ENCODE measurements around the gene RTEL1.

Gene RTEL1

GRCh38 chr20:63619086-63619485 is 39.0 kb upstream of the RTEL1 start:
- Histone ChIP-seq H3K27me3 (ENCODE audit: insufficient read depth, low read length) (no peaks in the 10 kb centered on the region), H3K4me2 (ENCODE audit: low read length) (no peak overlapping the region), H3K9ac (ENCODE audit: low read length) (no peak overlapping the region), H3K4me3 (ENCODE audit: low read depth, low read length, poor library complexity, severe bottlenecking) (no peak overlapping the region), H3K9me3 (ENCODE audit: low read length) (no peaks in the 10 kb centered on the region), H3K9me2 (ENCODE audit: low read depth, low read length) (no peaks in the 10 kb centered on the region), H3F3A (ENCODE audit: insufficient read depth, low read length) (no peaks in the 10 kb centered on the region), H3K27ac (ENCODE audit: low read depth, low read length, poor library complexity, severe bottlenecking) (no peak overlapping the region), H4K20me1 (ENCODE audit: insufficient read depth, low read length) (no peaks in the 10 kb centered on the region), H3K4me1 (ENCODE audit: insufficient read depth, low read length, severe bottlenecking) (no peaks in the 10 kb centered on the region), H3K36me3 (ENCODE audit: insufficient read depth, low read length) (peaks cover 44% of the 10 kb centered on the region), H2AFZ (ENCODE audit: low read length) (no peak overlapping the region), H3K79me2 (ENCODE audit: insufficient read depth, low read length) (peaks cover 27% of the 10 kb centered on the region)
- no peak for TF ChIP-seq EZH2 (IDR thresholded peaks at IDR 0.05; ENCODE audit: borderline replicate concordance, low read length)
- TF ChIP-seq CTCF (IDR thresholded peaks at IDR 0.05; ENCODE audit: low read length): no peak

- no peaks in the 10 kb centered on the region for H4K20me1 ChIP-seq (ENCODE audit: insufficient read depth, low read length)
- H3K9me2 ChIP-seq (ENCODE audit: low read depth, low read length): no peaks in the 10 kb centered on the region
- H3K9me3 ChIP-seq (ENCODE audit: low read length): no peaks in the 10 kb centered on the region
- H3K4me2 ChIP-seq (ENCODE audit: low read length): no peak overlapping the region
- TF ChIP-seq CTCF (IDR thresholded peaks at IDR 0.05; ENCODE audit: low read length): no peak
- no peak overlapping the region for H3K4me3 ChIP-seq (ENCODE audit: low read depth, low read length, poor library complexity, severe bottlenecking)
- H3K27me3 ChIP-seq (ENCODE audit: insufficient read depth, low read length): no peaks in the 10 kb centered on the region
- H3K27ac ChIP-seq (ENCODE audit: low read depth, low read length, poor library complexity, severe bottlenecking): no peak overlapping the region
- no peak overlapping the region for H3K9ac ChIP-seq (ENCODE audit: low read length)
- H3K36me3 ChIP-seq (ENCODE audit: insufficient read depth, low read length): peaks cover 44% of the 10 kb centered on the region
- no peaks in the 10 kb centered on the region for H3F3A ChIP-seq (ENCODE audit: insufficient read depth, low read length)
- no peak overlapping the region for H2AFZ ChIP-seq (ENCODE audit: low read length)
- H3K79me2 ChIP-seq (ENCODE audit: insufficient read depth, low read length): peaks cover 27% of the 10 kb centered on the region
- H3K4me1 ChIP-seq (ENCODE audit: insufficient read depth, low read length, severe bottlenecking): no peaks in the 10 kb centered on the region
Observed at GRCh38 chr20:63619505-63619904, 38.6 kb upstream of the RTEL1 start.

- Histone ChIP-seq H4K20me1 (ENCODE audit: insufficient read depth, low read length) (no peaks in the 10 kb centered on the region), H3K36me3 (ENCODE audit: insufficient read depth, low read length) (peaks cover 32% of the 10 kb centered on the region; the same call in 1 of the 2 replicates), H3K79me2 (ENCODE audit: insufficient read depth, low read length) (peaks cover 33% of the 10 kb centered on the region), H3K27me3 (ENCODE audit: insufficient read depth, low read length) (no peaks in the 10 kb centered on the region), H2AFZ (ENCODE audit: low read length) (no peak overlapping the region), H3K4me1 (ENCODE audit: insufficient read depth, low read length, severe bottlenecking) (peaks cover 10% of the 10 kb centered on the region), H3K9me3 (ENCODE audit: low read length) (no peaks in the 10 kb centered on the region), H3K4me3 (ENCODE audit: low read depth, low read length, poor library complexity, severe bottlenecking) (no peak overlapping the region), H3F3A (ENCODE audit: insufficient read depth, low read length) (no peaks in the 10 kb centered on the region), H3K4me2 (ENCODE audit: low read length) (no peak overlapping the region), H3K9me2 (ENCODE audit: low read depth, low read length) (no peaks in the 10 kb centered on the region), H3K27ac (ENCODE audit: low read depth, low read length, poor library complexity, severe bottlenecking) (no peak overlapping the region), H3K9ac (ENCODE audit: low read length) (no peak overlapping the region)
- no peak for TF ChIP-seq EZH2 (IDR thresholded peaks at IDR 0.05; ENCODE audit: borderline replicate concordance, low read length)
- no peak for TF ChIP-seq CTCF (IDR thresholded peaks at IDR 0.05; ENCODE audit: low read length)
Observed at GRCh38 chr20:63620991-63621390, 37.1 kb upstream of the RTEL1 start.
